ENCODE measurements around the gene EGFL7. TPM values are rescaled to one million over a fixed set of nuclear protein-coding genes. Genes with fewer than 3 reads are reported as not detected.
A peak's percentile ranks its signal among the peaks of the same experiment; 100 is the strongest.

EGFL7 gene
- total and polyA plus RNA-seq, 2 of the 8 experiments (the other 6 are each of a cell fraction or from before 2014, with no cell fraction given) = 37.8 to 53.4 TPM

DNA sequence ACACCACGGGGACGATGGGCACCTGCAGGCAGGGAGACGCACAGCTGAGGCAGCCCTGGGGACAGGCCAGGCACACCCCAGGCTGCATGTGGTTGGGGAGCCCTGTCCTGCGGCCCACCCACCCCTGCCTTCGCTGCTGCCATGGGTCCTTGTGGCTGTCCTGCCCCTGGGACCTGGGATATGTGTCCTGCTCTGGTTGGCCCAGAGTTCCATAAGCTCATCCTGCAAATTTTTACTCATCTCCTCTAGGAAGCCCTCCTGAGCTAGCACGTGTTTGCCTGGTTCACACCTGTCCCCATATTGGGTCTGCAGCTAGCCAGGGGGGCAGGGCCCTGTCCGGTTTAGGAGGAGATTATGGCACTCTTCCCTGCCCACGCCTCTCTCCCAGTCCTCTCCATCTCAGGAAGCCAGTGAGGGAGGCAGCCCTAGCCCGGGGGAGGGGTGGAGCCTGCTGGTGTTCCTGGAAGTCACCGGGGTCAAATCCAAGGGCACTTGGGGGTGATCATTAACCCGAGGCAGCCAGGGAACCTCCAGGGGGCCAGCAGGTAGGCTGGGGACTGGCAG is 12.2 kb downstream of the EGFL7 start:
- TF ChIP-seq FOSL1 (IDR thresholded peaks at IDR 0.05; ENCODE audit: insufficient read depth, low read depth, low read length) = no peak
- TF ChIP-seq GABPA (IDR thresholded peaks at IDR 0.05; ENCODE audit: borderline replicate concordance, insufficient read depth, low read length) = no peak
- TF ChIP-seq SUZ12 (IDR thresholded peaks at IDR 0.05; ENCODE audit: low read length) = no peak
- TF ChIP-seq RFX5 (IDR thresholded peaks at IDR 0.05; ENCODE audit: borderline replicate concordance, low read depth, low read length) = no peak
- no peak for TF ChIP-seq SP2 (IDR thresholded peaks at IDR 0.05; ENCODE audit: low read length)
- Histone ChIP-seq H3K79me2 (ENCODE audit: control insufficient read depth in 1 of 2, insufficient read depth in 2 of 2, low read length in 2 of 2) (no peaks in the 10 kb centered on the region), H2BK120ac (replicated peaks; ENCODE audit: low read depth, low read length) (no peak overlapping the region), H3K36me3 (ENCODE audit: control insufficient read depth in 2 of 4, insufficient read depth in 4 of 4, low read length in 3 of 4) (no peaks in the 10 kb centered on the region; a peak in 2 of 8 replicates), H2AFZ (ENCODE audit: low read length) (no peak overlapping the region), H3K27me3 (replicated peaks in 1 of 4; ENCODE audit: control insufficient read depth in 3 of 4, extremely low read depth in 1 of 4, insufficient read depth in 3 of 4, low read length in 3 of 4) (no peaks in the 10 kb centered on the region), H2BK12ac (ENCODE audit: low read depth, low read length) (0 out of 2 replicates have a peak overlapping the region, but pooled peaks have one; percentile 33), H3K9me3 (ENCODE audit: insufficient read depth in 2 of 2, low read depth in 1 of 2, low read length in 1 of 2) (no peaks in the 10 kb centered on the region), H3K4me2 (ENCODE audit: insufficient read depth in 1 of 2, low read depth in 2 of 2, low read length in 2 of 2) (no peak overlapping the region), H4K8ac (ENCODE audit: extremely low read depth, insufficient read depth, low read length) (no peak overlapping the region), H2AK5ac (ENCODE audit: low read depth, low read length) (no peak overlapping the region), H4K20me1 (replicated peaks in 1 of 2; ENCODE audit: control insufficient read depth in 1 of 2, insufficient read depth in 2 of 2, low read length in 2 of 2) (peaks cover 0 to 2% of the 10 kb centered on the region in 2 experiments), H3K18ac (ENCODE audit: extremely low read depth, low read length) (no peak overlapping the region), H2BK5ac (ENCODE audit: low read depth, low read length) (0 out of 2 replicates have a peak overlapping the region, but pooled peaks have one; percentile 5), H3K4me3 (ENCODE audit: extremely low read depth in 1 of 4, insufficient read depth in 2 of 4, low read depth in 3 of 4, low read length in 4 of 4) (no peak overlapping the region), H3K56ac (replicated peaks; ENCODE audit: insufficient read length, low read depth, low read length) (no peak overlapping the region), H3K9ac (replicated peaks in 1 of 4; ENCODE audit: extremely low read depth in 1 of 4, low read depth in 3 of 4, low read length in 3 of 4) (no peak overlapping the region), H3K23ac (ENCODE audit: insufficient read length) (no peak overlapping the region), H3K27ac (ENCODE audit: low read depth, low read length) (no peak overlapping the region), H3K14ac (ENCODE audit: insufficient read length) (no peak overlapping the region), H2BK20ac (ENCODE audit: low read length) (no peak overlapping the region), H2BK15ac (ENCODE audit: low read length) (no peak overlapping the region), H4K91ac (replicated peaks; ENCODE audit: insufficient read length, low read length) (no peak overlapping the region), H3K23me2 (ENCODE audit: low read depth, low read length) (no peaks in the 10 kb centered on the region), H3K4ac (replicated peaks; ENCODE audit: insufficient read length, low read depth, low read length) (no peak overlapping the region), H3K79me1 (ENCODE audit: low read depth, low read length) (no peaks in the 10 kb centered on the region), H4K5ac (ENCODE audit: insufficient read length, low read depth, low read length) (no peak overlapping the region), H3K4me1 (replicated peaks in 1 of 4; ENCODE audit: control insufficient read depth in 3 of 4, insufficient read depth in 4 of 4, low read length in 3 of 4) (peaks cover 0 to 4% (median 0%) of the 10 kb centered on the region in 4 experiments; a peak in 1 of 7 replicates)
- FAIRE-seq (no peak), DNase-seq (ENCODE audit: low read depth in 1 of 2, low spot score in 2 of 2) (no peak)
- 84% methylated on average over 6 of the region's 11 CpGs; no CpG with 5 or more reads in 1 of the 2 experiments for WGBS, 2 experiments (ENCODE audit: extremely low coverage in 1 of 2, insufficient coverage in 1 of 2, insufficient read length in 1 of 2, insufficient replicate concordance in 2 of 2, low coverage in 1 of 2, low lambda C conversion rate in 2 of 2, missing lambda C conversion rate in 1 of 2)
- ChIA-PET POLR2A (ENCODE audit: partially characterized antibody) (interaction anchor here (0.9 kb wide), 1 partner anchor 53 kb away, joined by 5 read pairs; no protein-coding TSS in a partner anchor), CTCF (ENCODE audit: partially characterized antibody) (interaction anchor here (0.9 to 6.5 kb wide), 5 partner anchors 10 to 189 kb away, joined by 3 to 125 read pairs (median 14); partner anchors contain the start of gene AGPAT2)
